GM04504 (cell line): ENCODE results near the gene MSMB.
"Not testable (repeated sequence)": the region's sequence is repeated elsewhere in the genome, so short reads cannot be mapped to it uniquely, and the experiment has no call there.

Experiments used
- DNase-seq: peaks from one replicate; pipeline ENCODE4 v3.0.0-alpha.2; 2012; ENCODE audit warnings: low read depth

The MSMB gene

GRCh38 chr10:46006219-46006618 is 39.9 kb downstream of the MSMB start:
- DNase-seq, result peak; percentile 63

- no peak for DNase-seq
Measured at GRCh38 chr10:46005383-46005782, 40.7 kb downstream of the MSMB start.

GRCh38 chr10:46004963-46005362 is 41.1 kb downstream of the MSMB start:
- no peak for DNase-seq

GRCh38 chr10:46002916-46003693 is 43.0 kb downstream of the MSMB start:
- DNase-seq, result no peak

GRCh38 chr10:46002189-46002687 is 43.8 kb downstream of the MSMB start:
- DNase-seq, result not testable (repeated sequence)

GRCh38 chr10:46001187-46001756 is 44.8 kb downstream of the MSMB start:
- DNase-seq, result no peak

- no peak for DNase-seq
Measured at GRCh38 chr10:46000538-46000937, 45.5 kb downstream of the MSMB start.

GRCh38 chr10:45999955-46000354 is 46.1 kb downstream of the MSMB start:
- DNase-seq, result not testable (repeated sequence)

- DNase-seq, result no peak
Measured at GRCh38 chr10:45997994-45998763, 47.9 kb downstream of the MSMB start.

- DNase-seq, result no peak
Measured at GRCh38 chr10:45997557-45997956, 48.5 kb downstream of the MSMB start.

- not testable (repeated sequence) for DNase-seq
Measured at GRCh38 chr10:45985590-45985989, 60.5 kb downstream of the MSMB start.

- not testable (repeated sequence) for DNase-seq
Measured at GRCh38 chr10:45984473-45984872, 61.6 kb downstream of the MSMB start.

- DNase-seq, result peak; percentile 28
Measured at GRCh38 chr10:45983538-45984186, 62.4 kb downstream of the MSMB start.
